Measurements from ENCODE around the gene PPDPF.

DNA sequence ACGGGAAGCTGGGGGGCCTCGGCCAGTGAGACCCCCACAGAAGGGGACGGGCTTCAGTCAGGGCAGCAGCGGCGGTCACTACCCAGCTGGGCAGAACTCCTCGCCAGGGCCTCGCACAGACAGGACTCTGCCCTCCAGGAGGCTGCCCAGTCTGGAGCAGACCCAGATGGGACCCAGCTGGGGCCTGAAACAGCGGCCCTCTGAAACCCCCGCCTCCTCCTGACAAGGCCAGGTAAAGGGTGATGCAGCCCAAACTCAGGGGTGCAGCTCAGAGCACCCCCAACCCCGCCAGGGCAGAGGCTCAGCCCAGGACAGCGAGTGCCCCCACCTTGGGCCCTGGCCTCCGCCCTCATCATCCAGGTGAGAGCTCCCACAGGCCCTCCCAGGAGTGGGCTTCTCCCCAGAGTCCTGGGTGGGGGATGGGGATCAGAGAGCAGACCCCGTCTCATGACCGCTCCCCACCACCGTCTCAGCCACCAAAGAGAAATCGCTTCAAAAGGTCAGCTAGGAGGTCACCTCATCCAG lies 23.9 kb upstream of the PPDPF start:
- no peak for TF ChIP-seq CTCF (IDR thresholded peaks at IDR 0.05; ENCODE audit: control extremely low read depth in 1 of 3, insufficient read depth in 1 of 3, low read depth in 1 of 3, low read length in 3 of 3)
- no peak for TF ChIP-seq JUND (IDR thresholded peaks at IDR 0.05; ENCODE audit: low read length)
- TF ChIP-seq TCF12 (IDR thresholded peaks at IDR 0.05; ENCODE audit: low read depth, low read length): no peak
- no peak for TF ChIP-seq ATF3 (IDR thresholded peaks at IDR 0.05; ENCODE audit: insufficient read depth, low read depth, low read length)
- TF ChIP-seq JUN (IDR thresholded peaks at IDR 0.05; ENCODE audit: low read depth, low read length): no peak
- no peak for TF ChIP-seq USF2 (IDR thresholded peaks at IDR 0.05; ENCODE audit: low read length)
- TF ChIP-seq POLR2A (IDR thresholded peaks at IDR 0.05; ENCODE audit: control extremely low read depth in 1 of 2, low read depth in 2 of 2, low read length in 2 of 2): no peak
- no peak for TF ChIP-seq ATF2 (IDR thresholded peaks at IDR 0.05; ENCODE audit: low read length)

Measured in H1 (cell line).